GM18508 (cell line): ENCODE data around the gene TPRG1L.
A peak's percentile ranks its signal among the peaks of the same experiment; 100 is the strongest.

Source experiments
- ATAC-seq: cut with Tn5 transposase; IDR thresholded peaks from one replicate; pipeline ENCODE4 v1.9.1; 2021; ENCODE audit warnings: moderate number of reproducible peaks; ENCODE audit not compliant: insufficient read depth, unreplicated experiment

Gene TPRG1L

DNA sequence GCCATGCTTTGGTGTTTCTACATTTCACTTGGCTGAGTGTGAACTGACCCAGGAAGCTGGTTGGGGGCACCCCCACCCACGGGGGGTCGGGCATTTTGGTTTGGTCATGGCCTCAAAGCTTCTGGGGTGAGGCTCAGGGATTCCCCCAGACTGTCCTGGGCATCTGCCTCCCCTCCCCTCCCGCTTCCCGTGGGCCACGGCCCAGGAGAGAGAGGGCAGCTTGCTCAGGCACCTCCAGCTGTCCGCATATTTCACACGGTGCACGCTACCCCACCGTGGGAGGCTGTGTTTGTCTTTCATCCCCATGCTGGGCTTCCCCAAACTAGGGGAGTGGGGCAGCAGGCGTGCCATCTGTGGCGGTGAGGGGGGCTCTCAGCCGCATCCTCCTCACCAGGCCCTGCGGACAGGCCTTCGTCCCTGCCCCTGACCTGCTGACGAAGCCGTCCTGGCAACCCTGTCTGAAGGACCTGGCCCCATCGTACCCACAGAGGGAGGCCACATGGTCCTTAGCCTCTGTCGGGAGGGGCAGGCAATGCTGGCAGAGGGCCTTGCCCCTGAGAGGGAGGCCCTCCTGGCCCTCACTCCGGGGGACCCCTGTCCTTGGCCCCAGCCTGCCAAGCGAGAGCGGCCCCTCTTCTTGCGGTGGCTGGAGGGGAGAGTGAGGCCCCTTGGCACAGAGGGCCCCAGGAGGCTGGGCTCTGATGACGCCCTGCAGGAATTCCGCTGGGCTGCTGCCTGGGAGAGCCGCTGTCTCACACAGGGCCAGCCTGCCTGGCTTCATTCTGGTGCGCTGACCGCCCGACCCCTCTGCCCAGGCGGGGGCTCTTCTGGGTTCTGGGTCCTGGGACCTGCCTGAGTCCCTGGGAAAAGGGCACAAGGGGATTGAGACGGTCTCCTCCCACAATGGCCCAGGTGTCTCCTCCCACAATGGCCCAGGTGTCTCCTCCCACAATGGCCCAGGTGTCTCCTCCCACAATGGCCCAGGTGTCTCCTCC, 49.6 kb downstream of the TPRG1L start:
- ATAC-seq: no peak

DNA sequence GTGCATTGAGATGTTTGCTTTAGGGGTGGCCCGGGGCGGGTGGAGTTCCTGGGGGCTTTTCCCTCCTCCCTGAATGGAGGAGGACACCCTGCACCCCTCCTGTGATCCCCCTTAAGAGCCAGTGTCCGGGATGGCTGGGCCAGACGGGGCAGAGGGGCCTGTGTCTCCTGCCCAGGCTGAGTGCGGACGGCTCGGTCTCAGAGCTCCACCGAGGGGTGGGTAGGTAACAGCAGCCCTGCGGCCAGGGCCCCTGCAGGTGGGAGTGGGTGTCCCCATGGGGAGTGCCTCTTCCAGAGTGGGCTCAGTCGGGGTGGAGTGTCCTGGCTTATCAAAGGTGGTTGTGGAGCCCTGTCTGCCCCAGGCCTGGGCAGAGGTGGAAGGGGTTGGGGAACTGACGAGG, 50.6 kb downstream of the TPRG1L start:
- ATAC-seq: no peak

DNA sequence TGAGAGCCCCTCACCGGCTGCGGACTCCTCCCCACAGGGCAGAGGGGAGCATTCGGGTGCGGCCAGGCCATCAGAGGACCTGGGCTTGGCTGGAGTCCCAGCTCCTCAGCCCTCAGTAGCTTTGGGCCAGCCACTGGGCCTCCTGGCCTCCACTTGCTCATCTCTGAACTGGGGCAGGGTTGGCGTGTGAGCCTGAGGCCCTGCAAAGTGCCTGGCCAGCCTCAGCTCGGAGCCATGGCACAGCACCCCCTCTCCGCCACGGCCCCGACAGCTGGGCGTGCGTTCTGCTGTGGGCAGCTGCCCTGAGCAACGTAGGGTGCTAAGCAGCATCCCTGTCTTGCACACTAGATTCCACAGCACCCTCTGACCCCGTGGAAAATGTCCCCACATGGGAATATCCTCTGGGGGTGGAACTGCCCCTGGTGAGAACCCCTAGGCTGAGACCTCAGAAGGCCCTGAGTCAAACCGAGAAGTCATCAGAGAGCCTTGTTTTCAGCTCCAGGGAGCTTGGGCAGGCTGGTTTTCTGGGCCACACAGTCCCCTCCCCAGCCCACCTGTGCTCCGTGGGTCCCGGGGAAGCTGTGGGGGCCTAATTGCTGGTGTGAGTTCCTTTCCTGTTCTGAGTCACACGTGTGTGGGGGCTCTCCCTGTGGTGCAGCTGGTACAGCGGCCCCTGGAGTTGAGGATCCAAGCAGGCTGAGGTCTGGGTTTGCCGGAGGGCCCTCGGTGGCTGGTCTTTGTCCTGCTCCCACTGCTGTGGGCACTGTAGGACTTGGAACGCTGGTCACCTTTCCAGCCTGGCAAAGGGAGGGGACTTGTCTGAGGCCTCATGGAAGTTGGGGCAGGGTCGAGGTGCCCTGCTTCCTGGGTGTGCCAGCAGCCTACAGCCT, 52.0 kb downstream of the TPRG1L start:
- peak; percentile 50 for ATAC-seq

DNA sequence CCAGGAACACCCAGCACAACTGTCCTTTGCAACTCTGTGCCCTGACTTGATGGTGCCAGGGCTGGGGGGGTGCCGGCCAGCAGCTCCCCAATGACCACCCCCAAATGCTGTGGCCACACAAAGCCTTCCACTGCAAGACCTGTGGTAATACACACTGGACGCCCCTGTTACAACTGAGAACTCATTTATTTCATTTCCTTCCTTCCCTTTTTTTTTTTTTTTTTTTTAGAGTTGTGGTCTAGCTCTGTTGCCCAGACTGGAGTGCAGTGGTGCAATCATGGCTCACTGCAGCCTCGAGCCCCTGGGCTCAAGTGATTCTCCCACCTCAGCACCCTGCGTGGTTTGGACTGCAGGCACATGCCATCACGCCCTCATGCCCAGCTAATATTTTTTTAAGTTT, 52.7 kb downstream of the TPRG1L start:
- no peak for ATAC-seq

DNA sequence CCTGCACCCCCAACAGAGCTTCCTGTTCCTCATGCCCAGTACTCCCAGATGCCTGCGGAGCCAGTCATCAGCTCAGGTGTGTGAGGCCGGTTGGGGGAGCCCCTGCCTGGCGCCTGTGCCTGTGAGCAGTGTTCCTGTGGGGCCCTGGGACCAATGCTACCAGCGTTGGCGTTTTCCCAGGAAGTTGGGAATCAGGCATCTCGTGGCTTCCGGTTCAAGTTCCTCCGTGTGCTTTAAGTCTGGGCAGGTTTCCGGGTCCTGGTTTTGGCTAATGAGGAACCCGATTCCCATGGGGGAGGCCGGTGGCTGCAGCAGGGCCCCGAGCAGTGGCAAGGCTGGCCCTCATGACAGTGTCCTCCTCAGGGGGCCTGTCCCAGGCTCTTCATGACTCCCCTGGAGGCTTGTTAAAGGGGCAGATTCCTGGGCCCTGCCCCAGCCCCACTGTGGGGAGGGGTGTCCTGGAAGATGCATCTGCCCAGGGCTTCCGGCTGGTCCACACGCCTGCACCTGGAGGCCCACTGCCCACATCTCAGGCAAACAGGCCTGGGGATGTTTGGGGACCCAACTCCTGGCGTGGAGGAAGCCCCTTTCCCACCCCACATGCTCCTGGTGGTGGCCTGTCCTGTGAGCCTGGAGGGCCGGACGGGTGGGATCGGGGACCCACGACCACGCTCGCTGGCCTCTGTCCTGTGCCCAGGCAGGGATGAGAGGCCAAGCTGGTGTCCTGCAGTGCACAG, 53.7 kb downstream of the TPRG1L start:
- no peak for ATAC-seq

DNA sequence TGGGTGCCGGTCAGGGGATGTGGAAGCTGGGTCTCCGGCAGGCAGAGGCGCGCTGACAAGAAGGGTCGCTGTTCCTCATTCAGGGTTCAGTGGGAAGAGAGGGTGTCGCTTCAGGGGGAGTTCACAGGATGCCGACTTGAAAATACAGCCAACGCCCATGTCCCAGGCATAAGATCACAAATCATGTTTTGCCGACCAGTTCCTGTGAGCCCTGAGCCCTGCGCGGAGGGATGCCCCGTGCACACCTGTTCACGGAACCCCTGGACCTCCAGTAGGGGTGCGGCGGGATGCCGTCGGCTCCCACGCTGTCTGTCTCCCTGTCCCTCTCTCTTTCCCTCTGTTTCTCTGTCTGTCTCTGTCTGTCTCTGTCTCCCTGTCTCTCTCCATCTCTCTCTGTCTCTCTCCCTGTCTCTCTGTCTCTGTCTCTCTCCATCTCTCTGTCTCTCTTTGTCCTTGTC, 54.3 kb downstream of the TPRG1L start:
- no peak for ATAC-seq
